ENCODE results near the gene GNG14. TPM values are rescaled to one million over a fixed set of nuclear protein-coding genes. Genes with fewer than 3 reads are reported as not detected.

Gene GNG14
- total and polyA plus RNA-seq, 2 donors (not counting 3 experiments of a cell fraction or from before 2014, with no cell fraction given) = not detected

DNA sequence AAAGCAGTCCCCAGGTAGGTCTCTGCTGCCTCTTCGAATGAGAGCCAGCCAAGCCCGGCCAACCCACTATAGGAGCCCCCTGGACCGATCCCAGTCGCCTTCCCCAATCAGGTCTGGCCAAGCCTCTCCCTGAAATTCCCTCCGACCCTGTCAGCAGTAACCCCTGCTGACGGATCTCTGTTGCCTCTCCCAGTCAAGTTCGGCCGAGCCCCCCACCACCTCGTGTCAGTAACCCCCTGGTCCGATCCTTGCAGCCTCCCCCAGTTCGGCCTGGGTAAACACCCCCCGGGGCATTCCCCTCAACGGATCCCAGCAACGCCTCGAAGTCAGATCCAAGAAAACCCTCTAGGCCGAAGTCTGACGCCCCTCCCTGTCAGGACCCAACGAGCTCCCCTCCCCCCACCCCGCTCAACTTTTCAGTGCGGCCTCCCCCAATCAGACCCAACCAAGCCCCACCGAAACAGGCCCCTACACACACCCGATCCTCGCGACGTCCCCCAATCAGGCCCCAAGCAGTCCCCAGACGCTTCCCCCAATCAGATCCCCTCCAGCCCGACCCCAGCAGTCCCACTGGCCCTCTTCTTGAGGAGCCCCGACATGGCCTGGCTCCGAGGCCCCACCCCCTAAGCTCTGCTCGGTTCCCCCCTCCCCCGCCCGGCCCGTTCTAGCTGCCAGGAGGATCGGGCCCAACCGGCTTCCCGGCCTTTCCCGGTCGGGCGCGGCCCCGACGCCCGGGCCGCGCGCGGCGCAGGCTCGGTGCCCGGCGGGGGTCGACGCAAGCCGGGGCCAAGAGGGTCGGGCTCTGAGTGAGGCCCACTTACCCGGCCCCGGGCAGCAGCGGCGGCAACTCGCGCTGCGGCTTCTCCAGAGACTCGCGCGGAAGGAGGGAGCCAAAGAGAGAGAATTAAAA is 34.1 kb downstream of the GNG14 start:
- H3K4me2 ChIP-seq (ENCODE audit: insufficient read depth, low read length) = peak overlapping the region; percentile 81
- intact Hi-C loops (cut with micrococcal nuclease) = loop anchor here (1.0 to 5.0 kb wide), 4 partner anchors 12 to 375 kb away; partner anchors contain the start of genes FBXW9 and TRIR
- H3K27me3 ChIP-seq (ENCODE audit: control insufficient read depth in 2 of 2, insufficient read depth in 2 of 2, low read length in 2 of 2) = no peaks in the 10 kb centered on the region
- H3K27ac ChIP-seq (ENCODE audit: insufficient read depth, low read depth, low read length) = peak overlapping the region; percentile 57
- H2AFZ ChIP-seq (ENCODE audit: low read depth, low read length) = no peak overlapping the region
- H3K4me1 ChIP-seq (ENCODE audit: control insufficient read depth, extremely low read depth, insufficient read depth, low read length) = peaks cover 10% of the 10 kb centered on the region
- H3K9me1 ChIP-seq (replicated peaks; ENCODE audit: control insufficient read depth, extremely low read depth, insufficient read depth, low read length) = no peaks in the 10 kb centered on the region
- dilution Hi-C loops (cut with MboI; ENCODE audit: extremely low pct_ligation_motif_present, low sequenced_read_pairs) = no loop called here
- H3K9me3 ChIP-seq (replicated peaks; ENCODE audit: control insufficient read depth, insufficient read depth, low read length) = no peaks in the 10 kb centered on the region
- H3K36me3 ChIP-seq (ENCODE audit: control insufficient read depth in 2 of 2, extremely low read depth in 1 of 2, insufficient read depth in 2 of 2, low read length in 2 of 2) = peaks cover 5 to 11% of the 10 kb centered on the region in 2 experiments
- DNase-seq (ENCODE audit: low read depth, low spot score) = peak; percentile 78
- no peak for TF ChIP-seq POLR2A (IDR thresholded peaks at IDR 0.05; ENCODE audit: low read depth, low read length)
- TF ChIP-seq EZH2 (IDR thresholded peaks at IDR 0.05; ENCODE audit: borderline replicate concordance, low read depth, low read length, severe bottlenecking) = no peak
- H4K20me1 ChIP-seq (replicated peaks; ENCODE audit: control insufficient read depth, extremely low read depth, insufficient read depth, low read length) = no peaks in the 10 kb centered on the region
- no TSS peak for BruUV-seq (replicated peaks)
- POLR2A ChIA-PET = interaction anchor here (0.5 to 3.2 kb wide), 3 partner anchors 12 to 148 kb away, joined by 4 to 14 read pairs (median 6); partner anchors contain the start of genes JUNB and TRIR
- no peak for FAIRE-seq
- H3K79me2 ChIP-seq (ENCODE audit: control insufficient read depth, insufficient read depth, low read length) = peaks cover 60% of the 10 kb centered on the region
- CTCF ChIA-PET = interaction anchor here (0.5 to 4.5 kb wide), 10 partner anchors 10 to 126 kb away, joined by 3 to 38 read pairs (median 4); no protein-coding TSS in a partner anchor
- H3K9ac ChIP-seq (replicated peaks; ENCODE audit: extremely low read depth, insufficient read depth, low read length) = peak overlapping the region; percentile 78
- H3K4me3 ChIP-seq (replicated peaks in 1 of 3; ENCODE audit: insufficient read depth in 1 of 3, low read depth in 1 of 3, low read length in 3 of 3) = peak overlapping the region; percentile 62 to 90 (median 88)

- DNase-seq (ENCODE audit: low read depth, low spot score) = peak; percentile 97
- ChIA-PET CTCF (interaction anchor here (0.9 to 4.5 kb wide), 11 partner anchors 9 to 125 kb away, joined by 3 to 38 read pairs (median 5); no protein-coding TSS in a partner anchor), POLR2A (interaction anchor here (0.6 to 3.2 kb wide), 5 partner anchors 11 to 1800 kb away, joined by 3 to 14 read pairs (median 5); partner anchors contain the start of genes GET3, JUNB and TRIR)
- dilution Hi-C loops (cut with MboI; ENCODE audit: extremely low pct_ligation_motif_present, low sequenced_read_pairs) (no loop called here), intact Hi-C loops (cut with micrococcal nuclease) (loop anchor here (1.0 to 5.0 kb wide), 4 partner anchors 12 to 375 kb away; partner anchors contain the start of genes FBXW9 and TRIR)
- Histone ChIP-seq H3K9me3 (replicated peaks; ENCODE audit: control insufficient read depth, insufficient read depth, low read length) (no peaks in the 10 kb centered on the region), H3K9me1 (replicated peaks; ENCODE audit: control insufficient read depth, extremely low read depth, insufficient read depth, low read length) (no peaks in the 10 kb centered on the region), H3K79me2 (ENCODE audit: control insufficient read depth, insufficient read depth, low read length) (peaks cover 54% of the 10 kb centered on the region), H3K27ac (ENCODE audit: insufficient read depth, low read depth, low read length) (peak overlapping the region; percentile 57), H3K4me3 (replicated peaks in 1 of 3; ENCODE audit: insufficient read depth in 1 of 3, low read depth in 1 of 3, low read length in 3 of 3) (peak overlapping the region; percentile 62 to 88 (median 62)), H3K9ac (replicated peaks; ENCODE audit: extremely low read depth, insufficient read depth, low read length) (peak overlapping the region; percentile 78), H3K27me3 (ENCODE audit: control insufficient read depth in 2 of 2, insufficient read depth in 2 of 2, low read length in 2 of 2) (no peaks in the 10 kb centered on the region), H3K36me3 (ENCODE audit: control insufficient read depth in 2 of 2, extremely low read depth in 1 of 2, insufficient read depth in 2 of 2, low read length in 2 of 2) (peaks cover 3 to 9% of the 10 kb centered on the region in 2 experiments), H4K20me1 (replicated peaks; ENCODE audit: control insufficient read depth, extremely low read depth, insufficient read depth, low read length) (no peaks in the 10 kb centered on the region), H3K4me1 (ENCODE audit: control insufficient read depth, extremely low read depth, insufficient read depth, low read length) (peaks cover 10% of the 10 kb centered on the region), H2AFZ (ENCODE audit: low read depth, low read length) (peak overlapping the region; percentile 28), H3K4me2 (ENCODE audit: insufficient read depth, low read length) (peak overlapping the region; percentile 90)
- peak; percentile 96 for FAIRE-seq
- TSS peak; percentile 94 for BruUV-seq (replicated peaks)
- TF ChIP-seq CTCF (IDR thresholded peaks at IDR 0.05; ENCODE audit: extremely low read depth in 1 of 2, insufficient read depth in 1 of 2, low read depth in 1 of 2, low read length in 2 of 2) (no peak), POLR2AphosphoS5 (IDR thresholded peaks at IDR 0.05; ENCODE audit: insufficient read depth, low read depth, low read length) (peak; percentile 59), MAX (IDR thresholded peaks at IDR 0.05; ENCODE audit: insufficient read depth, insufficient read length) (peak; percentile 98), POLR2A (IDR thresholded peaks at IDR 0.05; ENCODE audit: low read depth, low read length) (peak; percentile 62), EZH2 (IDR thresholded peaks at IDR 0.05; ENCODE audit: borderline replicate concordance, low read depth, low read length, severe bottlenecking) (no peak), MYC (IDR thresholded peaks at IDR 0.05; ENCODE audit: low read depth, low read length) (peak; percentile 47), GATA2 (IDR thresholded peaks at IDR 0.05; ENCODE audit: insufficient read depth, insufficient read length, low read depth, low read length) (no peak), JUN (IDR thresholded peaks at IDR 0.05; ENCODE audit: borderline replicate concordance, insufficient read depth, insufficient read length, low read depth) (no peak), FOS (IDR thresholded peaks at IDR 0.05; ENCODE audit: borderline replicate concordance, insufficient read depth, low read length) (no peak)
Measured at GRCh38 chr19:12722566-12723380, 35.0 kb downstream of the GNG14 start.

Measured in endothelial cell of umbilical vein (primary cell).